CD4-positive, alpha-beta T cell treated with Interleukin-6 at 100 ng/mL for 8 hours (primary cell): Measurements from ENCODE around the gene KRTAP20-4.

Experiments
- DNase-seq: peaks from one replicate; pipeline ENCODE4 v3.0.0-alpha.2; 2020; ENCODE audit warnings: mixed read lengths, low spot score

Gene KRTAP20-4

GRCh38 chr21:30652891-30653290 lies 32.5 kb downstream of the KRTAP20-4 start:
- DNase-seq = no peak

- no peak for DNase-seq
Observed at GRCh38 chr21:30668776-30669175, 48.3 kb downstream of the KRTAP20-4 start.
